ENCODE measurements around the gene RAMP1.
"Not testable (repeated sequence)": the region's sequence is repeated elsewhere in the genome, so short reads cannot be mapped to it uniquely, and the experiment has no call there.

Gene RAMP1

DNA sequence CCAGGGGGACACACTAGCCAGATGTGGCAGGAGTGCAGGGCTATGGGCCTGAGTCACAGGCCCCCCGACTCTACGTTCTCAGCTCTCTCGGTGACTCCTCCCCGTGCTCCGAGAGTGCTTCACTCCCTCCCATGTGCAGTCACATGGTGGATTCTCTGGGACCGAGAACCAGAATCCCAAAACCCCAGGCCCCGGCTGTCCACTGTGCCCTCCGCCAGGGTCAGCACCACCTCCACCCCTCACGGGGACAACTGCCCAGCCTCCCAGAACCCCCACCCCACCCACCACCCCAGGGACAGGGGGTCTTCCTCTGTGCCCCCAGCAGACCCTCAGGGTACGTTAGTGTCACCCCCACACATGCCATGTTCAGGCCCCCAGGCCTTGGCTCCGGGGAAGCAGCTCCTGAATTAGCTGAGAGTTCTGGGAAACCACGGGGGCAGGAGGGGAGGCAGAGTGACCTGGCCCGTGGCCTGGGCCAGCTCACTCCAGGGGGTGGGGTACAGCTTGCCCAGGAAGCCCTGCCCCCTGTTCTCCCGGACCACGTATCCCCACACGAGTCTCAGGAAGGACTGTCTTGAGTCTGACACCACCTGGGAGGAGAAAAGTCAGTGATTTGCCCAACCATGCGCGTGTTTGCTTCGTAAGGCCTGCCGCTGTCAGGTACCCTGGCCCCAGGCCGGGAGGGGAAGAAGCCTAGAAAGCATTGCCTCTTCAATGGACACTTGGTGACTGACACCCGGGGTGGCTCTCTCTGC lies 4.4 kb downstream of the RAMP1 start:
- DNase-seq, result no peak

DNA sequence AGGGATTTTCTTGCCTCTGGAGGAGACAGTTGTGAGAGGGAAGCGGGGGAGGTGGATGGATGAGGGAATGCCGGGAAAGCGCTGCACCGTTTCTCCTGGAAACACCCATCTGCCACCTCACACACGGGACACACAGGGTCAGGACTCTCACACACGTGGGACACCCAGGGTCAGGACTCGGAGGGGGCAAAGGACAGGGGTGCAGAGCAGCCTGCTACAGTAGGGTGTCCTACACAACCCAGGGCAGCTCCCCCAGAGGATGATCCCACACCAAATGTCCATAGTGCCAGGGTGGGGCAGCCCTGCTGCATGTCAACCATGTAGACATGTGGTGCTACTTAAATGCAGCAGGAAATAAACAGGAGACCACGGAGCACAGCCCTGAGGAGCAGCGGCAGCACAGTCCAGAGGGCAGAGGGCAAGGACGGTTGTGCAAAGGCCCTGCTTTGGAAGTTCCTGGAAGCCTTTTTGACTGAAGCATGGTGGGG lies 5.1 kb downstream of the RAMP1 start:
- DNase-seq, result no peak

DNA sequence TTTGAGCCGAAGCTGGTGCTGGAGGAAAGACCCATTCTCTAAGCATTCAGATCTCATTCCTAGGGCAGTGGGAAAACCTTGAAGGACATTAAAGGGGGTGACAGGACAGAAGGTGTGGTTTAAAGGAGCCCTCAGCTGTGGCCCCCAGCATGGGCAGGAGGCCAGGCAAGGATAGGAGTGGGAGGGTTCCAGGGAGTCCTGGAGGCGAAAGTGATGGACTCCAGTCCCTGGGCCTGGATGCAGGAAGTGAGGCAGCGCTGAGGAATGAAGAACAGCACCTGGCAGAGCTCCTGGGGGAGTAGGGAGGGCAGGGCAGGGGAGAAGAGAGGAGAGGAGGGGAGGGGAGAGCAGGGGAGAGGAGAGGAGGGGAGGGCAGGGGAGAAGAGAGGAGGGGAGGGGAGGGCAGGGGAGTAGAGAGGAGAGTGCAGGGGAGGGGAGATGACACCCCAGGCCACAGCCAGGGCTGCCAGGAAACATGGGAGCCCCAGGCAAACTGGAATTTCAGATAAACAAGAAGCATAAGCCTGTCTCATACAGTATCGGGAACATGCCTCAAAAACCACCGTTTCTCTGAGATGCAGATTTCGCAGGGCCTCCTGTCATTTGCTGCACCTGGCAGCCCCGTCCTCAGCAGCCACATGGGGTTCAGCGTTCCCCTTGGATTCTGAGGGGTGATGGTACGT lies 5.7 kb downstream of the RAMP1 start:
- no peak for DNase-seq

DNA sequence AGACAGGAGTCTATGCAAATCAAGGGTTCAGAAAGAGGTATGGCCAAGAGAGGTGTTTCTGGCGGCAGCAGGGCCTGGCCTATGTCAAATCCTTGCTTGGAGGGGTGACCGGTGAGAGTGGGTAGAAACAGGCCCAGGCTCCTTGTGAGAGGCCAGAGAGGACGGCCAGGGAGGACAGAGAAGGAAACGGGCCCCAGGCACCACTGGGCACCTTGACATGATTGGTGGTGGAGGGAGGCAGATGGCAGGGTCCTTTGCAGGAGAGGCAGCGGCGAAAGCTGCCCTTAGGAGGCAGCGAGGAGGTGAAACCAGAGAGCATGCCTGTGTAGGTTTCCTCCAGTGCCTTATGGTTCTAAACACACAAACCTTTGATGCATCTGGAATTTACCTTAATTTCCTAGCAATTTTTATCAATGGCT lies 6.2 kb downstream of the RAMP1 start:
- DNase-seq, result no peak

DNA sequence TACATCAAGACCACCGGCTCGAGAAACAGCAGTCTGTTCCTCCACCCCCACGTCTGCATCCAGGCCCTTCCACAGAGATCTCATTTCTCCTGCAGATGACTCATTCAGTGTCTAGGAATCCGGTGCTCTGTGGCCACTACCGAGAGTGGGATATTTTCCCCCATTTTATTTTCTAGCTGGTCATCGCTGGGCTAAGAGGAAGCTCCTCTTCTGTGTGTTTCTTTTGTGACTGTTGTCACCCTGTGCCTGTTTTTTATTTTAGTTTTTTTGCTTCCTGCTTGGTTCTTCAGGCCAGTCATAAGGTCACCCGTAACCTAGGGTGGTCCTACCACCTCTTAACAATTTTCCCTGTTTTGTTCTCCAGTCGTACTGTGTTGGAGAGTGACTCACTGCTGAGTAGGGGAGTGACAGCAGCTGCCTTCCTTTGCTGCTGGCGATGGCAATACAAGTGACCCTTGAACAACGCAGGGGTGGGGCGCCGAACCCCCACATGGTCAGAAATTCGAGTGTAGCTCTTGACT lies 6.7 kb downstream of the RAMP1 start:
- DNase-seq, result no peak

DNA sequence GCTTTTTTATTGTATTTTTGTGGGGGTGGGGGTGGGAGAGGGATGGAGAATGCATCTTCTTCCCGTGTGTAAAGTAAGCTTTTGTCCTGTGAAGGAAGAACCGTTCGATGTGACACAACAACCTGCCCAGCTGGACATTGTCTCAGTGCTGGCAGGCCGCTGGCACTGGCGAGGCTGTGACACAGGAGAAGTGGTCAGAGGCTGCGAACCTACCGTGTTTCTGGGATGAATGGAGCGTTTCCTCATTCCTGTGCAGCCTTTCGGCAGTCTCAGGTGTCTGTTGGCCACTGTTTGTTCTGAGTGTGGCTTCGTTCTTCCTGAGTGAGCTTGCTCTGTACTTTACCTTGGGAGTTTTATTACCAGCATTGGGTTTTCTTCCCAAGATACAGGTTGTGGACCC lies 8.0 kb downstream of the RAMP1 start:
- DNase-seq, result no peak

DNA sequence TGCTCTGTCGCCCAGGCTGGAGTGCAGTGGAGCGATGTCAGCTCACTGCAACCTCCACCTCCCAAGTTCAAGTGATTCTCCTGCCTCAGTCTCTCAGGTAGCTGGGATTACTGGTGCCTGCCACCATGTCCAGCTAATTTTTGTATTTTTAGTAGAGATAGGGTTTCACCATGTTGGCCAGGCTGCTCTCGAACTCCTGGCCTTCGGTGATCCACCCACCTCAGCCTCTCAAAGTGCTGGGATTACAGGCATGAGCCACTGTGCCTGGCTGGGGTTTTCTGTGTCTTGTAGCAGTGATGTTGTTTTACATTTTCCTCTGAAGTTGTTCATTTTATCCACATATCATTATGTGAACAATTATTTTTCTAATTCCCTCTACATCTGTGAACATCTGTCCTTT lies 8.7 kb downstream of the RAMP1 start:
- DNase-seq, result not testable (repeated sequence)

DNA sequence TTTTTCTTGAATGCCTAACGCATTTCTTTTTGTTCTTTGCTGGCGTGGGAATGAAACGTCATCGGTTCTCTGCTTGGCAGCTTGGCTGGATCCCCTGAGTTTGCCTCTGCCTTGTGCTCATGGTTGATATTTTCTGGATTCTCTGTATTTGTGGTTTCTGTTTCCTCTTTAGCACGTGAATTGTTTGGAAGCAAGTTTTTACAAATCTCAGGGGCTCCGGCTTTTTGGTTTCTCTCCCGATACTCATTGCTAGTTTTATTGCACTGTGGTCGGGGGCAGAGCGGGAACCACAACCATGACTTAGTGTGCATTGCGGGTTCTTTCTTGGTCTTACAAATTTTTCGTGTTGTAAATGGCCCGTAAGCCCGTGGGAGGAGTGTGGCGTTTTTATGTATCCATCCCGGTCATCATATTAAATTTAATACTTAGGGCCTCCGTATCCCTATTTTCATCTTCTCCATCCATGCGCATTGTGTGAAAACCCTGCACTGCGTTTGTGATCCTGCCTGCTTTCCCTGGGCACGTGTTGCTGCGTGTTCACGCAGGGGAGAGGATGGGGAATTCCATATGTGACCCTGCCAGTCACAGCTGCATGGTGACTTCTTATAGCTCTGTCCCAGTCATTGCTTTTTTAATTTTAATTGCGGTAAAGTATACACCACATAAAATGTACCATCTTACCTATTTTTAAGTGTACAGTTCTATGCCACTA lies 9.4 kb downstream of the RAMP1 start:
- DNase-seq, result no peak

DNA sequence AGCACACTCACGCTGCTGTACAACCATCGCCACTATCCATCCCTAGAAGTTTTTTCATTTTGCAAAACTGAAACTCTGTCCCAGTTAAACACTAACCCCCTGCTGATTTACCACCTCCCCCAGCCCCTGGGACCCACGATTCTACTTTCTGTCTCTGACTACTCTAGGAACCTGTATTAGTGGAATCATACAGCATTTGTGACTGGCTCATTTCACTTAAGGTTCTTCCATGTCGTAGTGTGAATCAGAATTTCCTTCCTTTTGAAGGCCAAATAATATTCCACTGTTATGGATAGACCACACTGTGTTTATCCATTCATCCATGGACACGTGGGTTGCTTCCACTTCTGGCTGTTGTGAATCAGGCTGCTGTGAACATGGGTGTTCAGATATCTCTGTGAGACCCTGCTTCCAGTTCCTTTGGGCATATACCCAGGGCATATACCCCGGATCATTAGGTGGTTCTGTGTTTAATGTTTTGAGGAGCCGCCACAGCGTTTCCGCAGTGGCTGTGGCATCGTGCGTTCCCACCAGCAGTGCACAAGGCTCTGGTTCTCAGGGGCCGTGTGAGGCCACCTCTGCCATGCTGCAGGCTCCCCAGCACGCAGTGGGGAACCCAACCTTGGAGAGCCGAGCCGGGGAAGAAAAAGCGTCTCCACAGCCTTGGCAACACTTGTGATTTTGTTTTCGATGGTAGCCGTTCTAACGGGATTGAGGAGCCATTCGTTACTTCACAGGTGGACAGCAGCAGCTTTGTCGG lies 10.1 kb downstream of the RAMP1 start:
- DNase-seq, result no peak

DNA sequence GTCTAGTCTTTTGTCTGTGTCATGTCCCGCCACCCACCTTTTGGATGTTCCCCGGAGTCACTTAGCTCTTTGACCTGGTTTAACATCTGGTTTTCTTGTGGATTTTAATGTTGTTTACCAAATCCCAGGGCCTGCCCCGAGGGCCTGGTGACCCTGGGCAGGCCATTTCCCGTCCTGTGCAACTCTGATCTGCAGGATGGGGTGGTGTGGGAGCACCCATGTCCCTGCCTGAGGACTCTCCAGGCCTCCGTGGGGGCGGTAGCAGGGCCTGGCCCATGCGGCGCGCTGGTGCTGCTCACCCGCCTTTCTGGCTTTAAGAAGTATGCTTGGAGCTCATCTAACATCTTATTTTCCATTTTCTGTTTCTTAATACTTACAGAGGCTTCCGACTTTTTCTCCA lies 10.7 kb downstream of the RAMP1 start:
- no peak for DNase-seq

DNA sequence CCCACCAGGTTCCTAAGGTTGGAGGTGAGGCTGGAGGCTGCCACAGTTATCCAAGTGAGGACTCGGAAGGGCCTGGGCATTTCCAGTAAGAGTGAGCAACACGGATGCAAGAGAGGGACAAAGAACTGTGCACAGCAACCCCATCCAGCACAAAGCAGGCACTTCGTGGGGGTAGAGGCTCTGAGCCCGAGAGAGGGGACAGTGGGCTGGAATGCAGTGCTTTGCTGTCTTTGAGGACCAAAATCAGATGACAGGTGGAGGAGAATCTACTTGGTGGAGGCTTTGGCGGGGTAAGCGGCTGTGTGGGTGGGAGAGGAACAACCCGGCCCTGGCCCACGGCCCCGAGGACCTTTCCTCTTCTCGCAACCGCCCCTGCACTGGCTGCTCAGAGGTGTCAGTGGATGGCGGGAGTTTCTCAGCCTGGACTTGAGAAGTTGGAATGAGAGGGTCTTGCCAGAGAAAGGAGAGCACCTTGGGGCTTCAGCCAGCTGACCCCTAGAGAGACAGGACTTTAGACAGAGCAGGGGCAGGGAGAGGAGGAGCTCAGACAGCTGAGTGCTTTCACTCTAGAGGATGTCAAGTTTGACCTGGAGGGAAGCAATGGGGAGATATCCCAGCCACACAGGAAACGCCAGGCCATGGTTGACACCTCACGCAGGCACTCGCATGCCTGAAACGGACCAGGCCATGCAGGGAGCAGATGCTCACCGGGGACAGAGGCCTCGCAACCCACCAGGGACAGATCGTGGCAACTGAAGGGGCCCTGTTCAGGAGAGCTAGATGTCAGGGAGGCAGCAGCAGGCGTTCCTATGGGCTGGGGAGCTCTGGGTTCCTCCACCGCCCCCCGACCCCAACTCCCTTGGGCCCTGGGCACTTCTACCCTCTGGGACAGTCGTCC lies 11.6 kb downstream of the RAMP1 start:
- DNase-seq, result no peak

DNA sequence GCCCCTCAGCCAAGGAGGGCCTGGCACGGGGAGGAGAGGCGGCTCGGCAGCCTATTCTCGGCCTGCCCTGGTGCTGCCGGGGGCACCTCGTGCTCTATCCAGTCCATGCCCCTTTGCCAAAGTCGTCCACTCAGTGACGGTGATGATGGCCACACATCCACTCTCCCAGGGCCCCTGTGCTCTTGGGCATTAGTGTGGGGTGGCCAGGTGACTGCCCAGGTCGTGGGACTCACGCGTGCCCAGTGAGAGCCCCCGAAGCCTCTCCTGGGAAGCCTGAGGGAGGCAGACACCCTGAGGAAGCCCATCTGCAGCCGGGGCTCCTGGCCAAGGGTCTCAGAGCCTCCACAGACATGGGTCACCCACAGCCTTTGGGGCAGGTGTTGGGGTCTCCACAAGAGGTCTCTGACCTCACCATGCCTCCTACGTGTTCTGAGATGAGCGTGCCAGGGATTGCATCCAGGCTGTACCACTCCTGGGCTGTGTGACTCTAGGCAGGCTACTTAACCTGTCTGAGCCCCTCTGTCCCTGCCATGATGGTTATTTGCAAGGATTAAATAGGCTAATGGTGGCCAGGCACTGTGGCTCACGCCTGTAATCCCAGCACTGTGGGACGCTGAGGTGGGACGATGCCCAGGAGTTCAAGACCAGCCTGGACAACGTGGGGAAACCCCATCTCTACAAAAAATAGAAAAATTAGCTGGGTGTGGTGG lies 12.9 kb downstream of the RAMP1 start:
- no peak for DNase-seq

DNA sequence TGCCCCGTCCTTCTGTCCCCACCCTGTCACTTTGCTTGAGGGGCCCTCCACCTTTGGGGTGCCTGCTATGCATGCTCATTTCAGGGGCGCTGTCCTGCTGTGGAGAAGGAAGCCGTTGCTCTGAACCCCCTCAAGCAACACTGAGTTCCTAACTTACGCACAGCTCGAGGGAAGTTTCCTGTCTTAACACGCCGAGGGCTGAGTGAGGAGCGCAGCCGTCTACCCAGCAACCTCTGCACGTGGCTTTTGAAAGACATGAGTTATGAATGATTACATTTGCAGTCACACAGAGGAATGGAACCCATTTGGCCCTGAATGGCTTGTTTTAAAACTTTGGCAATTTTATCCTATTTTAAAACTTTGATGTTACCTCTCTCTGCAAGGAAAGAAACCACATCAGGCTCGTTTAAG lies 14.0 kb downstream of the RAMP1 start:
- DNase-seq, result no peak

DNA sequence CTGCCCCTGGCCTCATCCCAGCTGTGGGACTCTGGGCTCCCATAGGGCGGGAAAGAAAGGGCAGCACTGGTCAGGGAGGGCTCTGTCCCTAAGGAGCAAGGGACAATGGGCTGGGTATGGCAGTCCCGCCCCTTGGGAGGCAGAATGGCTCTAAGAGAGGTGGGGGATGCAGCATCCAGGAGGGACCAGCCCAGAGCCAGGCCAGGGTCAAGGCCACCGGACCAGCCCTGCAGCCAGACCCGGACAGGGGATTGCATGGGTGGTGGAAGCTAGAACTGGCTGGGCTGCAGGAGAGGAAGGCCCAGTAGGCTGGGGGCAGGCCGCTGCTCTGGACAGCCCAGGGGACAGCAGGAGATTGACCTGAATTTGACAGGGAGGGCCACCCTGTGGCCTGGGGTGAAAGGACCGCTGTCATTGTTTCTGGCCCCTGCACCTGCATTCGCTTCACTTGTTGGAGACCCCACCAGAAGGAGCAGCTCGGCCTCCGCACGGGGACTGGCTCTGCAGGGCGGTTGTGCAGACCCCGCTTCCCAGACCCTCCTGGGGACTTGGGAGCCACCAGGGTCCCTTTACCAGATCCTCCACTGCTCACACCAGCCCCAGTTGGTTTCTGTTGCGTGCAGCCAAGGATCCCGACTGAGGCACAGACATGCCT lies 14.6 kb downstream of the RAMP1 start:
- no peak for DNase-seq

DNA sequence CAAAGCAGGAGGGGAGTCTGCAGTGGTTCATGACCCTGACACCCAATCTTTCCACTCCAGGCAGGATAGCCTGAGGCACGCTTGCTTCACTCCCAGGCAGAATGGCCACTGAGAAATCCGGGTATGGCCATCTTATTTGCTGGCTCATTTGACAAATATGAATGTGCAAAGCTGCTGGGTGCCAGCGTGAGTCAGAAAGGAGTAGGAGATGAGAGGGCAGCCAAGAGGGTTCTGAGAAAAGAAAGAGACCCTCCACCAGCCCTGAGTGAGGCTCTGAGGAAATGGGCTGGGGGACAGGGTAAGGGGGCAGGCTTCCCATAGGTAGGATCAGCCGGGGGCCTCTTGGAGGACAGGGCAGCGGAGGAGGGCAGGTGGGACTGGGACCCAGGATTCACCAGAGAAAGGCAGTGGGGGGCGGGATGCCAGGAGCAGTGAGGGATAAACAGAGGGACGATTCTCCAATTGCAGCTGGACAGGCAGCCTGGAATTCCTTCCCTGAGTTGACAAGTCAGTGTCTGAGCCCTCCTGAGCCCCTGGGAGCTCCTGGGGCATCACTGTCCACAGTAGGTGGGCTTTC lies 15.2 kb downstream of the RAMP1 start:
- no peak for DNase-seq

DNA sequence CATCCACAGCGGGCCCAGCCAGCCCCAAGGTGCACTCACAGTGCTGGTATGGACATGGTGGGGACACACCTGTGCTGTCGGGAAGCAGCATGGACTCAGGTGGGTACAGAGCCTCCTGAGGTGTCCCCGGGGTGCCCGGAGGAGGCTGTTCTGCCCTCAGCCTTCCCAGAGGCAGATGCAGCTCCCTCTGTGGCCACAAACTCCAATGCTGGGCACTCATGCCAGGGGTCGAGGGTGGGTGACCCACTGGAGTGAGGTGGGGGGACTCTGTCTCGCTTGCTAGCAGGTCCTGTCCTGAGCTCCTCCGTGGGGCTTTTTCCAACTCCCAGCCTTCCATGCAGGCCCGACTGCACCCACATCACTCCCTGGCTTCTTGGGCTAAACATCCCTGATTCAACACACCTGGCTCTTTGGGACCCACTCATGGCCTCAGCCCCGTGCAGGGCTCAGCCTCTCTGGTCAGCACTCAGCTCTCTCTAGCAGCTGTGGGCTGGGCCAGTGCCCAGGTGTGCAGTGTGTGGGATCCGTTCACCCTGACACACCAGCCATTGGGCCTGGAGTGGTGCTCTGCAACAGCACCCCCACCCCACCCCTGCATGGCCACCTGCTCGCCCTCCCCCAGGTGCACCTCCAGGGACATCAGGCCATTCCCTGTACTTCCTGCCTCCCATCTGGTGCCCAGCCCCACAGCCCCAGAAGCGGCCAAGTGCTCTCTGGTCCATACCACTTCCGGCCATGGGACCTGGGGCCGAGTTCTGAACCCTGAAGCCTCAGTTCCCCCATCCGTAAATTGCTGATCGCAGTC lies 16.0 kb downstream of the RAMP1 start:
- DNase-seq, result no peak

DNA sequence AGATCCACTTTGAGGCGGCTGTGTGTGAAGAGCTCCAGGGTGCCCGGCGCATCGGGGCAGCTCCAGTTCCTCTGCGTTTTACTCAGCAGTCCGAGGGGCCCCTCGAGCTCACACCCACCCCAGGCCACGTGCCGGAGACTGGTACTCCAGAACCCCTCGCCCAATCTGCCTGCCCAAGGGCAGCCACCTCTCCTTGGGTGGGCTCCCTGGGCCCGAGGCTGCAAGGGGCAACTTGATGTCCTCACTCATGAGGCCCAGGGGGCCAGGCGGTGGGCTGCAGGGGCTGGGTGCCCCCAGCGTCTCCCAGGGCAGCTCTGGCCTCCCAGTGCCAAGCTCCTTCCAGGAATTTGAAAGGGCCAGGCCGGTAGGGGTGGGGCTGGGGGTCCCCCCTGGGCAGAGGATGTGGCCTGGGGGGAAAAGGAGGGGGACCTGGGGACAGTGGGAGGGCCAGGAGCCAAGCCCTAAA lies 16.7 kb downstream of the RAMP1 start:
- no peak for DNase-seq

DNA sequence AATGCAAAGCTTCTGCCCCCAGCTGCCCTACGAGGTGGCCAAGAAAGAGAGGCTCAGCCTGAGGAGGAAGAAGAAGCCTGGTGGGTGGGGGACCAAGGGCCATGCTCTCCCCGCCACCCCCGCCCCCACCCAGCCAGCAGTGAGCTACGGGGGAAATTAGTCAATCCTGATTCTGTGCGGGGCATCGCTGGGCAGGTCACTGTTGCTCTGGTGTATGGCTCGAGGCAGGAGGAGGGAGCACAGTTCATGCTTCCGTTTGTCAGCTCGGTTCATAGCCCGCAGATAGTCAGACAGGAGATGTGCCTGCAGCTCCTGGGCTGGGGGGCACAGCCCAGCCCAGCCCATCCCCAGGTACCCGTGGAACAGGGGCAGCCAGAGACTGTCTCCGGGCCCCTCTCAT lies 17.1 kb downstream of the RAMP1 start:
- no peak for DNase-seq

DNA sequence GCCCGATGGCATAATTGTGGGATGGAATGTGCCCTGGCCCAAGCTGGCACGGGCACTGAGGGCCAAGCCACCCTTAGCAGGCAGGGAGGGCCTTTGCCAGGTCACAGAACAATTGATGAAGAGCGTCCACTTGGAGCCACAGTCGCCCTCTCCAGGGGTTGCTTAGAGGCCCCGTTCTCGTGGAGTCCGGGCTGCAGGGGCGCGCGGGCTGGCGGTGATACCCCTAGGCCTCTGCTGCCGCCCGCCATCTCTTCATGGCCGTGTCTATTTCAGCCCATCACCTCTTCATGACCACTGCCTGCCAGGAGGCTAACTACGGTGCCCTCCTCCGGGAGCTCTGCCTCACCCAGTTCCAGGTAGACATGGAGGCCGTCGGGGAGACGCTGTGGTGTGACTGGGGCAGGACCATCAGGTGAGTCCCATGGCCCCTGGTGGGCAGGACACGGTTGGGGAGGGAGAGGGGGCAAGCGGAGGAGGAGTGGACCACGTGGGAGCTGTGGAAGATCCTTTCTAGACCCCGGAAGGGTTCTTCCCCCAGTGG lies 17.6 kb downstream of the RAMP1 start:
- DNase-seq, result no peak

Measured in activated CD4-positive, alpha-beta T cell treated with anti-CD3 and anti-CD28 coated beads for 4 hours (primary cell).